ENCODE data around the gene SLC7A6OS. TPM values are rescaled to one million over a fixed set of nuclear protein-coding genes. Genes with fewer than 3 reads are reported as not detected.

Gene SLC7A6OS
- total RNA-seq, 2 experiments from 2014 or later = 28.6 to 33.4 TPM

GRCh38 chr16:68298907-68299561 is 11.7 kb downstream of the SLC7A6OS start:
- Histone ChIP-seq H3K9me2 (ENCODE audit: insufficient read depth, low read length) (no peaks in the 10 kb centered on the region), H3K79me2 (ENCODE audit: insufficient read depth, low read depth, low read length) (no peaks in the 10 kb centered on the region), H3K36me3 (ENCODE audit: insufficient read depth, low read length) (peaks cover 99% of the 10 kb centered on the region), H3K4me2 (ENCODE audit: low read length) (no peak overlapping the region), H2AFZ (ENCODE audit: low read length) (no peak overlapping the region), H4K20me1 (ENCODE audit: insufficient read depth, low read length) (peaks cover 6% of the 10 kb centered on the region; the same call in 1 of the 2 replicates), H3K4me1 (ENCODE audit: insufficient read depth, low read length, poor library complexity, severe bottlenecking) (no peaks in the 10 kb centered on the region), H3K4me3 (ENCODE audit: low read depth, low read length, poor library complexity, severe bottlenecking) (no peak overlapping the region), H3K27ac (ENCODE audit: low read depth, low read length, poor library complexity, severe bottlenecking) (no peak overlapping the region), H3K9me3 (ENCODE audit: low read length) (no peaks in the 10 kb centered on the region)
- CTCF ChIA-PET (ENCODE audit: unreplicated experiment) = no interaction called here
- intact Hi-C loops (cut with micrococcal nuclease; ENCODE audit: unreplicated experiment) = no loop called here
- POLR2A ChIA-PET = interaction anchor here (0.6 to 4.4 kb wide), 4 partner anchors 9 to 37 kb away, joined by 3 to 16 read pairs (median 4); partner anchors contain the start of genes PRMT7 and SLC7A6OS
- no TSS peak for BruUV-seq (replicated peaks)
- DNase-seq (ENCODE audit: low spot score) = no peak
- TF ChIP-seq EZH2phosphoT487 (IDR thresholded peaks at IDR 0.05; ENCODE audit: borderline replicate concordance, low read depth, low read length) (no peak), CTCF (conservative IDR thresholded peaks at IDR 0.05; ENCODE audit: low read length) (no peak)

GRCh38 chr16:68298312-68298711 is 12.4 kb downstream of the SLC7A6OS start:
- POLR2A ChIA-PET = interaction anchor here (1.0 to 4.4 kb wide), 2 partner anchors 9 to 13 kb away, joined by 3 to 16 read pairs; partner anchors contain the start of genes PRMT7 and SLC7A6OS
- no peaks in the 10 kb centered on the region for H3K79me2 ChIP-seq (ENCODE audit: insufficient read depth, low read depth, low read length)
- BruUV-seq (replicated peaks) = no TSS peak

More at GRCh38 chr16:68298312-68298711, 12.4 kb downstream of the SLC7A6OS start:
- peaks cover 6% of the 10 kb centered on the region; the same call in 1 of the 2 replicates for H4K20me1 ChIP-seq (ENCODE audit: insufficient read depth, low read length)
- H3K36me3 ChIP-seq (ENCODE audit: insufficient read depth, low read length) = peaks cover 99% of the 10 kb centered on the region
- H3K9me3 ChIP-seq (ENCODE audit: low read length) = no peaks in the 10 kb centered on the region
- TF ChIP-seq EZH2phosphoT487 (IDR thresholded peaks at IDR 0.05; ENCODE audit: borderline replicate concordance, low read depth, low read length) (no peak), CTCF (conservative IDR thresholded peaks at IDR 0.05; ENCODE audit: low read length) (no peak)
- DNase-seq (ENCODE audit: low spot score) = no peak
- H3K4me1 ChIP-seq (ENCODE audit: insufficient read depth, low read length, poor library complexity, severe bottlenecking) = no peaks in the 10 kb centered on the region
- no peak overlapping the region for H2AFZ ChIP-seq (ENCODE audit: low read length)
- no peak overlapping the region for H3K4me2 ChIP-seq (ENCODE audit: low read length)
- H3K27ac ChIP-seq (ENCODE audit: low read depth, low read length, poor library complexity, severe bottlenecking) = no peak overlapping the region
- intact Hi-C loops (cut with micrococcal nuclease; ENCODE audit: unreplicated experiment) = no loop called here
- CTCF ChIA-PET (ENCODE audit: unreplicated experiment) = no interaction called here
- no peak overlapping the region for H3K4me3 ChIP-seq (ENCODE audit: low read depth, low read length, poor library complexity, severe bottlenecking)
- H3K9me2 ChIP-seq (ENCODE audit: insufficient read depth, low read length) = no peaks in the 10 kb centered on the region

All from OCI-LY7 (cell line).